ENCODE data around the gene IGFL3. TPM values are rescaled to one million over a fixed set of nuclear protein-coding genes. Genes with fewer than 3 reads are reported as not detected.

The IGFL3 gene
- total and polyA plus RNA-seq, 9 of the 15 experiments (the other 6 are each of a cell fraction or from before 2014, with no cell fraction given), result not detected

GRCh38 chr19:46134527-46134926, 10.0 kb upstream of the IGFL3 start (continued):
- TF ChIP-seq ZBTB2 (IDR thresholded peaks at IDR 0.05), result no peak

- Histone ChIP-seq H3K9me3 (replicated peaks; ENCODE audit: control insufficient read depth, insufficient read depth, low read depth, low read length) (no peaks in the 10 kb centered on the region), H3K36me3 (ENCODE audit: control insufficient read depth, insufficient read depth, low read length) (no peaks in the 10 kb centered on the region), H2AFZ (ENCODE audit: low read depth, low read length) (no peak overlapping the region), H3K79me2 (ENCODE audit: control insufficient read depth, insufficient read depth, low read length) (no peaks in the 10 kb centered on the region), H3K9ac (ENCODE audit: insufficient read depth in 1 of 2, low read depth in 2 of 2, low read length in 2 of 2) (no peak overlapping the region), H3K9me1 (ENCODE audit: control insufficient read depth, insufficient read depth, low read length) (no peaks in the 10 kb centered on the region), H3K4me2 (ENCODE audit: insufficient read depth, low read length) (no peak overlapping the region), H4K20me1 (replicated peaks; ENCODE audit: control insufficient read depth, insufficient read depth, low read length) (0 out of 2 replicates have a peak, but pooled peaks cover under 1% of the 10 kb centered on the region), H3K4me3 (no peak overlapping the region), H3K4me1 (replicated peaks in 1 of 2; ENCODE audit: control insufficient read depth in 2 of 2, insufficient read depth in 2 of 2, low read length in 2 of 2) (no peaks in the 10 kb centered on the region; a peak in 1 of 5 replicates), H3K27me3 (ENCODE audit: control insufficient read depth in 2 of 2, insufficient read depth in 2 of 2, low read length in 2 of 2) (peaks cover 0 to 16% of the 10 kb centered on the region in 2 experiments; a peak in 3 of 5 replicates), H3K27ac (ENCODE audit: extremely low read depth, low read depth, low read length) (no peak overlapping the region)
- ChIA-PET CTCF (ENCODE audit: low intra/inter-chr PET ratio) (no interaction called here), POLR2A (interaction anchor here (0.6 kb wide), 1 partner anchor 28 kb away, joined by 5 read pairs; no protein-coding TSS in a partner anchor)
- FAIRE-seq, result no peak
- DNase-seq (ENCODE audit: extremely low read depth in 1 of 4, low spot score in 3 of 4), result no peak
- WGBS (ENCODE audit: insufficient coverage, low coverage, missing lambda C conversion rate), result 0% methylated on average over 1 of the region's 1 CpG
- no TSS peak for BruUV-seq (replicated peaks)
- intact Hi-C loops (cut with micrococcal nuclease), result no loop called here
- in situ Hi-C loops (cut with MboI), result no loop called here
- no peak for TF ChIP-seq CBX2 (IDR thresholded peaks at IDR 0.05; ENCODE audit: insufficient read depth, low read length, poor library complexity, severe bottlenecking)
- TF ChIP-seq ARHGAP35 (IDR thresholded peaks at IDR 0.05; ENCODE audit: partially characterized antibody), result no peak
- no peak for TF ChIP-seq ETV6 (IDR thresholded peaks at IDR 0.05; ENCODE audit: borderline replicate concordance in 1 of 2, low read depth in 2 of 2, low read length in 1 of 2)
- TF ChIP-seq ETV6 (CRISPR knock-in tag; IDR thresholded peaks at IDR 0.05; ENCODE audit: borderline replicate concordance), result no peak
- ATAC-seq, result no peak
Observed at GRCh38 chr19:46133777-46134241, 9.3 kb upstream of the IGFL3 start.

Measured in K562 (cell line).